DMS 273 (cell line): Measurements from ENCODE around the gene UHMK1.

ENCODE experiments used
- DNase-seq: peaks from one replicate; lab custom pipeline; 2025; ENCODE audit not compliant: unreplicated experiment; lab: John Stamatoyannopoulos, UW

Gene UHMK1

DNA sequence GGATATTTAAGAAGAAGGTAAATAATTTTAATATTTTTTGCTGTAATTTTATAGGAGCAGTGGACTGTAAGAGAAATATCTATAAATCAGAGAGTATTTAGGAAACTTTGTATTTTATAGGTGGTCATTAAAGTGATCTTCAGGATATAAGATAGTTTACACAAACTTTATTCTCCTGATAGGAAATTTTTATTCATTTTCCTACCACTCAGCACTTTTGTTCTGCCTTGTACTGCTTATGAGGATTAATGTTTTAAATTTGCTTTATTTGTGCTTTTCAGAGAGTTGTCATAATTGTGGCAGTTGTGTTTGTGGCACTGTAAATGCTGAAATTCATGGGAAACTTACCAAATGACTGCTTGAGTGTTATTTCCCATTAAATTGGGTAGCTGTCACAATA is 29.7 kb downstream of the UHMK1 start:
- no peak for DNase-seq

DNA sequence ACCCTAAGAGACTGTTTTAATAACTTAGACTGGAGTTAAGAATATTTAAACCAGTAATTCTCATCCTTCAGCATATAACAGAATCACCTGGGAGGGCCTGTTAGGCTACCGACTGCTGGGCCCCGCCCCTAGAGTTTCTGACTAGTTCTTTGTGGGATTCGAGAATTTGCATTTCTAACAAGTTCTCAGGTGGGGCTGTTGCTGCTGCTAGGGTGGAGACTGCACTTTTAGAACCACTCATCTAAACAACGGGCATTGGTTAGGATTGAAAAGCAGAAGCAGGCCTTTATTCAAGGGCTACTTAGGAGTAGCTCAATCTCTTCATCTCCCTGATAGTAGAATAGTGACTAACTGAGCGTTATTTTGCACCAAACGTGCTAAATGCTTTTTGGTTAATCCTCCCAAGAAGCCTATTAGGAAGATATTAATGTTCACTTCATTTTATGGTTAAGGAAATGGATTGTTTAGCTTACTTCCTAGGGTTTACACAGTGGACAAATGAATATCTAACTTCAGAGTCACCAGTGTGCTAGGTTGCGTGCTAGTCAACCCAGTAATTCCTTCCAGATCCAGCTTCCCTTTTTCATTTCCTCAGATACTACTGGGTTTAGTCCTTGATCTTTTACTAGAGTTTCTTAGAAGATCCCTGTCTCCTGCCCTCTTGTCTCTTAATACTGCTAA is 32.8 kb downstream of the UHMK1 start:
- DNase-seq: no peak

DNA sequence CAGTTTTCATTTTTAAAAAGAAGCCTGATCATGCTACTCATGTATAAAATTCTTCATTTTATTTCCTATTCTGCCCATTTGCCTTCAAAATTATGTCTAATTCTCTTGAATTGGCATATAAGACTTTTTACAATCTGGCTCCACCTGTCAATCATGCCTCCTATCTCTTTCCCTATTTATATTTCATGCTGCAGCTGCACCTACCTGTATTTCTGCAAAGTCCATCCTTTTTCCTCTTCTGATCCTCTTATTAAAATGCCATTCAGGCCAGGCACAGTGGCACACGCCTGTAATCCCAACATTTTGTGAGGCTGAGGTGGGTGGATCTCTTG is 33.3 kb downstream of the UHMK1 start:
- DNase-seq: no peak

DNA sequence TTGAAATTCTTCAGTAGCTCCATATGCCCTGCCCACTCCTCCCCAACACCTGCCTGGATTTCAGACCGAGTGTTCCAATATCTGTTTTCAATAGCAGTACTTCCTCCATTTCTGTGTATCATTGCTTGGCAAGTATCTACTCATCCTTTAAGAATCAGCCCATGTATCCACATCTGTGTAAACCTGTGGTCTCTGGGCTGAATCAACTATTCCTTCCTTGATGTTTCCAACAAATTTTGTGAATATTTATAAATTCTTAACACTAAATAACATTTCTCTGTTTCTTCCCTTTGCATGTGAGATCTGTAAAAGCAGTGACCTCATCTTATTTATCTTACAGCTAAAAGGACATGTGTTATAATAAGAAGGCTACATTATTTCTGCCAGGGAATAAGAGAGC is 37.9 kb downstream of the UHMK1 start:
- no peak for DNase-seq

DNA sequence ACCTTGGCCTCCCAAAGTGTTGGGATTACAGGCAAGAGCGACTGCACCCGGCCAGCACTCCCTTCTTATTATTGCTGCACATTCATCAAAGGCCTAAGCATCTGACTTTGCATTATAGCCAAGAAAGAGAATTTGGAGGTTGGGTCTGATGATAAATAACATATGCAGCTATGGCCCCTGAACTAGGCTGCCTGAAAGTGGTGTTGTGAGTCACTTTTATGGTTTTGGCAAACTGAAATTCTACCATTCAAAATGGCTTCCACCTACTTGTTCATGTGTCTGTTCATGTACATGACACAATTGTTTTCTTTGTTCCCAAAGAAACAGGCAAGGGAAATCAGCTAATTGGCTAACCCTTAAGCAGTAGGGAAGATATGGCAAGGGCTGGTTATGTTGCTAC is 38.9 kb downstream of the UHMK1 start:
- DNase-seq: no peak

DNA sequence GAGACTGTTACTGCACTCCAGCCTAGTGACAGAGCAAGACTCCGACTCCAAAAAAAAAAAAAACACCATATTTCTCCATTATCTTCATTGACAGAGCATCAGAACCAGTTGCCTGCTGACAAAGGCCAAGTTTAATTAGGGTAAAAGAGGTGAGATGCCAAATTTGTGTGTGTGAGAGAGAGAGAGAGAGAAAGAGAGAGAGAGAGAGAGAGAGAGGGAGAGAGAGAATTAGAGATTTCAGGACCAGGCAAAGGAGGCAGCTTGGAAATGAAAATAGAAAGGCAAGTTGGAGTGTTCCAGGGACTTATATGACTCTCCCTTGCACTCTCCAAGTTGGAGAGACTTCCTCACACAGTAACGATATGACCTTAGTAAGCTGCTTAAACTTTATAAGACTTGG is 39.6 kb downstream of the UHMK1 start:
- no peak for DNase-seq

DNA sequence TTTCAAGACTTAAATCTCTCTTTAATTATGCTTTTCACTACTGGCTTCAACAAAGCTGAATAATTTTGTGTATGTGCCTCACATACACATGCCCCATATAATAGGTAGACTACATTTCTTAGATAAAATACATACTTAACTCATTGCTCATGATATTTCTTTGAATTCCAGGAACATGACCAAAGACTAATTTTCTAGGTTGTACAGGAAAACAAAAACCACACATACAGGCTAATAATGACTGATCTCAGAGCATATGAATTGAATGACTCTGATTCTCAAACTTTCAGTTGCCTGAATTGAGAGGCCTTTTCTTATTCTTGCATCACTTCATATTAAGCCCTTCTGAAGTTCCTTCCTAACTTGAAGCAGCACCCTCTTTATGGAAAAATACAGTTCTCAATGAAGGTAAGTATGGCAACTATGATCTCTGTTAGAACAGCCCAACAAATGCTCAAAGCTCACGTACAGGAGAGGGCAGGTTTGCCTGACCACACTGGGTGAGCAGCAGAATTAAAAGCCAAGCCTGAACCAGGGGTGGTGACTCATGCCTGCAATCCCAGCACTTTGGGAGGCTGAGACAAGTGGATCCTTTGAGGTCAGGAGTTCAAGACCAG is 41.3 kb downstream of the UHMK1 start:
- no peak for DNase-seq

DNA sequence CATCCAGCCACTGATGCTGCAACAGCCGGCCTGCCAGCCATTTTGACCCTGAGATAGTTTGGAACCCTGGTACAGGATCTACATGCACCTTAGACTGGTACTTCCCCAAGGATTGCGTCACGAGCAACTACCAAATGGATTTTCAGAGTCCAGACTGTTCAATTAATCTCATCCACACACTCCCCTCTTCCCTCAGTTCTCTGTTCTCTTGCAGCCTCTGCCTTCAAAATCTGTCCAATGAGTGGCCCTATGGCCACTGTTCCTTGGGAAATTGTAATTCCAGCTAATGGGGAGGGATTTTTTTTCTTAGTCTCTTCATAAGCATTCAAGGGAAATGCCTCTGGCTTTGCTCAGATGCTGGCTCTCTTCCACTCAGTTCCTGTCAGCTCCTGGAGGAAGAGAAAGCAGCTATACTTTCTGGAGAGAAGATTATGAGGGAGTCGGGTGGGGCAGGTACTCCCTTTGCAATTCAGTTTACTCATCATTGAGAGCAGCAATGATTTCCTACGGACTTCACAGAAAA is 44.1 kb downstream of the UHMK1 start:
- DNase-seq: no peak

DNA sequence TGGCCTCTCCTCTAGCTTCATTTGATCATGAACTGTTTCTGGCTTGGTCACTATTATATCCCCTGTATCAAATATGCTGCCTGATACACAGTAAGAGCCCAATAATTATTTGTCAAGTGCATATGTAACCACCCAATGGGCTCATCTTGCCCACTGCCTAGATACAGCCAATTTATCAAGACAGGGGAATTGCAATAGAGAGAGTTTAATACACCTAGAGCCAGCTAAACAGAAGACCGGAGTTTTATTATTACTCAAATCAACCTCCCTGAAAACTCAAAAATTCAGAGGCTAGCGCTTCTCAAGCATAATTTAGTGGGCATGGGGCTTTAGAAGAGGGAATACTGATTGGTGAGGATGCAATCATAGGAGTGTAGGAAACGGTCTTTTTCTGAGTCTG is 45.6 kb downstream of the UHMK1 start:
- DNase-seq: no peak

DNA sequence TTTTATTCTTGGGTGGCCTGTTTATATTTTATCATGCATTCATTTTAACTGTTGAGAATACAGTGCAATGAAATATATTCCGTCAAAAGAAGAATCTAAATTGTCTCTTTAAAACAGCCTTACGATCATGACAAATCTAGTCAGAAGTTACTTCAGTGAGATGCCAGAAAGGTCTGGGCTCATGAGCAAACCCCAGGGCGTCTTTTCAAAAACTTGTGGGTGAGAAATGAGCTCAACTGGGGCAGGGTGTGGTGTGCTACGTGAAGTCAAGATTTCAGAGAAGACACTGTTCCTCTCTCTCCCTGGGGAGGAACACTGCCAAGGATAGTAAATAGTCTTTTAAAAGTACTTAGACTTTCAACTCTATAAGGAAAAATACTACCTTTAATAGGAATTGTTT is 50.6 kb downstream of the UHMK1 start:
- DNase-seq: no peak

DNA sequence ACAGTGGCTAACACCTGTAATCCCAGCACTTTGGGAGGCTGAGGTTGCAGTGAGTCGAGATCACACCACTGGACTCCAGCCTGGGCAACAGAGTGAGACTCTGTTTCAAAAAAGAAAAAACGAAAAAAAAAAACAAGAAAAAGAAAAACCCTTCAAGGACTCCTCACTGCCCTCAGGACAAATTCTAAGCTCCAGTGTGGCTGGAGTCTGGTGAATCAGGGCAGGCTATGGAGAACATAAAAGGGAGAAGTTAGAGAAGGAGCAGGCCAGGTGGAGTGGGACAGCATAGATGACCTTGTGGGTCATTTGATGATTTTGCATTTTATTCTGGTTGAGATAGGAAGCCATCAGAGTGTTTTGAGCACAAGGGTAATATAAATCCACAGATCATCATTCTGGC is 51.4 kb downstream of the UHMK1 start:
- DNase-seq: no peak

DNA sequence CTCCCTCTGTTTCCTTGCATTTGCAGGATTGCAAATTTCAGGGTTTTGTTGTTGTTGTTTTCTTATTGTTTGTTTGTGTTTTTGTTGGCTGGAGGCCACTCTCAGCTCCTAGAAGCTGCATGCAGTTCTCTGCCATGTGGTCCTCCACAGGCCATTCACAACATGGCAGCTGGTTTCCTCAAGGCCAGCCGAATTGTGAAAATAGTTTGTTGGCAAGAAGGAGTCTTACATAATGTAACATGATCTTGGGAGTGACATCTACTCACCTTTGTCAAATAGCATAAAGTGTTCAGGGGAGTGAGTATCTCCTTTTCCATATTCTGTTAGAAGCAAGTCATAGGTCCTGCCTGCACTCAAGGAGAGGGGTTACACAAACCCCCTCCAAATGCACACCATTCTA is 53.3 kb downstream of the UHMK1 start:
- peak; percentile 23 for DNase-seq

DNA sequence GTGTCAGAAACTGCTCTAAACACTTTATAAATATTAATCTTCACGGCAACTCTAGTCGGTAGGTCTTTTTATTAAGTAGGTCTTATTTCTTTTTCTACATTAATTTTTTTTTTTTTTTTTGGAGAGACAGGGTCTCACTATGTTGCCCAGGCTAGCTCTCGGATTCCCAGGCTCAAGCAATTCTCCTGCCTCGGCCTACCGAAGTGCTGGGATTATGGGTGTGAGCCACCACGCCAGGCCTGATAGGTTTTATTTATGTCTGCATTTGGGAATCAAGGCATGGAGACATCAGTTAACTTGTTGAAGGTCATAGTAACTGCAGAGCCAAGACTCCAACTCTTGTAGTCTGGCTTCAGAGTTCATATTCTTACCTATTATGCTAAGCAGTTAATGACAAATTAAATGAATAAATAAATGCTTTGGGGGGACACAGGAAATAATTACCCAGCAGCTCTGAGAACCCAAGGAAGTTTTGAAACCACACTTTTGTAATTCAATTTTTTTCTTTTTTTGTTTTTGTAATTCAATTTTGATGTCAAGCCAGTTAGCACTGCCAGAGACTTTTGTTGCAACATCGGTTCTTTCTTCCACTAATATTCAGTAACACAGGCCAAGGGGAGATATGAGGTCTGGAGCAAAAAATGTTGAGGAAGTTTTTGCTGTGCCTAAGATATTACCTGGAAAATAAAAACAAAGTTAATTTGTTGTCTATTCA is 54.5 kb downstream of the UHMK1 start:
- no peak for DNase-seq

DNA sequence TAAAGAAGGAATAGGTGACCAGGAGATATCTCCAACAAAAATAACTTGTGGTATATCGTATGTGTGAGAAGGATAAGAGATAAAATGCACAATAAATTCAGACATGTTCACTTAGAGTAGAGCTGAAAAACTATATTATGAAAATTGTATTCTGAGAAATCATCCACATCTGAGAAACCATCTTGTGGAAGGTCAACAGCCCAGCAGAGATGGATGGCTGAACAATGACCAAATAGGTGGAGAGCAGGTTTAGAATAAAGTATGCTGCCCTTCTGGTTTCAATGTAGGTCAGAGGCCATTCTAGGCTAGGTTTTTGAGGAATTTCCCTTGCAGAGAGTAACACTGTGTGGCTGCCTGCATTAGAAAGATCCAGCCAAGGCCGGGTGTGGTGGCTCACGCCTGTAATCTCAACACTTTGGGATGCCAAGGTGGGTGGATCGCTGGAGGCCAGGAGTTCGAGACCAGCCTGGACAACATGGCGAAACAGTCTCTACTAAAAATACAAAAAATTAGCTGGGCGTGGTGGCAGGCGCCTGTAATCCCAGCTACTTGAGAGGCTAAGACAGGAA is 55.1 kb downstream of the UHMK1 start:
- DNase-seq: no peak

DNA sequence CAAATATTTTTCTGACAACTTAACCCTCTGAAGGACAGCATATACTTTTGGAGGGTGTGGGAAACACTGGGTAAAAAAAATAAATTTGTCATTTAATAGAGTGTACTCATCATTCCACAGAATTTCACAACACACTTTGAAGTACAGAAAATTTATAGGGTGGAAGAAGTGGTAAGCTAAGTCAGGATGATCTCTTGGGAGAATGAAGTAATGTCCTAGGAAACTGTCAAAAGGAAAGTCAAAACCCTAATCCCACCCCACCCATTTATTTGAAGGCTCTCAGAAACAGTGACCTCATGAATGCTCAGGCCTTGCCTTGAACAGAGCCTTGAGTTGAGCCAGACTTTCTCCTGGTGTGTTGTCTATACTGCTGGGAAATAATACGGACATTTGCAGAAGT is 56.6 kb downstream of the UHMK1 start:
- DNase-seq: no peak

DNA sequence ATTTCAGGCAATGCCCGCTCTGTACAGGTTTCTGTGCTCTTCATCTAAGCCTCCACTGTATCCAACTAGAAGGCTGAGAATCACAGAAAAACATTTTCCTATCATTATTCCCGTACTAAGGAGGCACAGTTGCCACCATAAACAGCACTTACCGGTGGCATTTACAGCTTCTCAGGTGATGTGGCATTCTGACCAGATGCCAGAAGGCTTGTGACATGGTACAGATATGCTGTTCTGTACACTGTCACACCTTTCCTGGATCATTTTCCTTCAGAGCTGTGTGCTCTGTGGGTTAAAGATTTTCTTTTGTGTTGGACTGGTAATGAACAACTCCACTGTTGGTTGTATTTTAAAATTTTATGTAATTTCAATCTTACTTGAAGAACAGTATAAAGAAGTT is 59.9 kb downstream of the UHMK1 start:
- DNase-seq: no peak

DNA sequence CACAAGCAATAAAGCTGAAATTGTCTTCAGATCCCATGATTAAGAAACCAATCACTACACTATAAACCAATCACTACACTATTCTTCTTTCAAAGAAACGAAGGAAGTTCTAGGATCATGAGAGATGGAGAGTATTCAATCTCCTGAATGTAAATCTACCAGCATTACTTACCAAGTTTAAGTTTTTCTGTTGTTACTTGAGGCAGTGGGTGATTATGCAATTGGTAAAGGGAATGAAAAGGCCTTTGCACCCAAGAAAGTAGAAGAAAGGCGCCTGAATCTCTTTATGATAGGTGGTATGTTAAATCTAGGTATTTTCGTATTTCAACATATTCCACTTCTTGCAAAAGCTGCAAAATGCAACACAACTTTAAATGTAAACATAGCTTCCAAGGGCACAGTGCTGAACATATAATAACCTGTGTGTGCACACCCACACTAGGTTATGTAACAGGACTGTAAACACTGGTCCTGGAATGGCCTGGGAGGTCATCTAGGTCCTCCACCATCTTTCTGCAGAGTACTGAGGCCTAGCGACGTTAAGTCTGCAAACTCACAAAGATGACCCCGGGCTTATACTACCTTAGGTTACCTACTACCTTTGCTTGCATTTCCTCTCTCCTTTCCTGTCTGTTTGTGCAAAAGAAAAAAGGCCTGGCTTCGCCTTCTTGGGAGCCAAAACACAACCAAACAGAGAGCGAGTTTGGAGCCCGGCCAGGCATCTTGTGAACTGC is 62.9 kb downstream of the UHMK1 start:
- DNase-seq: no peak

DNA sequence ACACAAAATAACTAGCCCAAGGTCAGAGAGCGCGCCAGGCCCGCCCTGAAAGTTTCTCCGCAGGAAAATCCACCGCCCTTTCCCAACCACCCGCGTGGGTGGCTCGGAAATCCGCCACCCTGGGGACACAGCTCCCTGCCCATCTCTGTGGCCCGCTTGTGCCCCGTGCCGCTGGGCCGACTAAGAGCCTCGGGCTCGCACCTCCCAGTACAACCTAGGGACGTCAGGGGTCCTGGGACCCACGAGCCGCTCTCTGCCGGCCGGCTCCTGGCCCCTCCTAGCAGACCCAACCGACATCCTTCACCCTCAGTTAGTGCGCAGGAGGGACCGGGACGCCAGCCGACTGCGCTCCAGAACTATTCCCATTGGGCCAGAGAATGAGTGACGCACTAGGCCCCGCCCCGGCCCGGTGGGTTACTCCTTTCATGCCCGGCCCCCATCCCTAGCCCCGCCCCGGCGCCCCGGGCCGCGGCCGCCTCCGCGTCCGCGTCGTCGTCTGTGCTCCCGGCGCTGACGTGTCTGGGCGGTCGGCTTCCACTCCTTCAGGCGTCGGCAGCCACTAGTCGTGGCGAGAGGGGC is 63.5 kb downstream of the UHMK1 start:
- DNase-seq: peak; percentile 99

DNA sequence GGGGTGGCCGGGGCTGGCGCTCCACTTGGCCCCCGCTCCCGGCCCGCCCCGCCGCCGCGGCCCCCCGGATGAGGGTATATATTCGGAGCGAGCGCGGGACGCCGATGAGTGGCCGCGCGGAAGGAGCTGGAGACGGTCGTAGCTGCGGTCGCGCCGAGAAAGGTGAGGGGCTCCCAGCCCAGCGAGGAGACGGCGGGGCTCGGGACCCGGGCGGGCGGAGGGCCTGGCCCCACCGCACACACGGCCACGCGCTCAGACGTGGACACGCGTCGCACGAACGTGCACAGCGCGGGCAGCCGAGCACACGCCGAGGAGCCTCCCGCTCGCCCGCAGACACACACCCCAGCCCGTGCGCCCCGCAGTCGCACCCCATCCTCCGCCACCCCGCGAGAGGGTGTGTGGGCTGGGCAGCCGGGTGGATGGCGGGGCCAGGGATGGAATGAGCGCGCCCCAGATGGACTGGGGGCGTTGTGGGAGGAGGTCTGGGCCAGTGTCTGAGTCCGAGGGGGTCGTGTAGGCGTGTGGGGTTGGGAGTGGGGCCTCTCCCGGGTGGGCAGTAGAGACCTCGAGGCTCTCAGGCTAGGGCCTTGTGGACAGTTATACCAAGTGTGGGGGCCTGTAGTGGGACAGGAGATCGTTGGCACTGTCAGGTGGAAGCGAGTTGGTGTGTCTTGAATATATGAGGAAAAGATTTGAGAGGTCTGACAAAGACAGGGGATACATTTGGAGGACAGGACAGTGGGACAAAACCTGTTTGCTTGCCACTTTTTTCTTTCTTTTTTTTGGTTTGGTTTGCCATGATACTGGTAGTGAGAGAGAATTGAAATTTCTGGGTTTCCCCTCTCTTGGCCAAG is 64.2 kb downstream of the UHMK1 start, which contains the start of gene UAP1:
Gene UAP1 (plus strand): TSS at position 107 of the 854 bp plus-strand sequence. CDS start 4,347 bp downstream, outside the sequence.
- no peak for DNase-seq

DNA sequence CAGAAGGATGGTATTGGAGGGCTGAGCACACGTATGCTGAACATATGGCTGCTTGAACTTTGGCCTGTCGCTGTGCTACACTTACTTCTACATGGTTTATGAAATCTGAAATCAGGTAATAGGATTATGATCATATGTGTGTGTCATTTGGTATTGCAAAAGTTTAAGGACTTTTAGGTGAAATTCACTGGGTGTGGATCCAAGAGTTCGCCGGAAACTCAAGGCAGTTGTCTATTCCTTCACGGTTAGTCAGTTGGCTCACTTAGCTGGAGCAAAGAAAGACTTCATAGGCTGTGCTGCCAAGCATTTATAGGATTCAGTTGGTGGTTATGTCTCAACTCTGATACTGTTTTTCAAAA is 64.8 kb downstream of the UHMK1 start:
- DNase-seq: peak; percentile 66
